Activated naive CD4-positive, alpha-beta T cell (primary cell): ENCODE results near the gene PTPRS.
A peak's percentile ranks its signal among the peaks of the same experiment; 100 is the strongest.
"Not testable (repeated sequence)": the region's sequence is repeated elsewhere in the genome, so short reads cannot be mapped to it uniquely, and the experiment has no call there.

Source experiments
- DNase-seq, 4 experiments: peaks; one replicate each; lab custom pipeline; 2025; lab: John Stamatoyannopoulos, UW

PTPRS gene

GRCh38 chr19:5333581-5334365 is 6.8 kb downstream of the PTPRS start:
- no peak for DNase-seq

- DNase-seq = no peak
Observed at GRCh38 chr19:5332501-5332900, 8.1 kb downstream of the PTPRS start.

GRCh38 chr19:5331790-5332189 is 8.8 kb downstream of the PTPRS start:
- DNase-seq = no peak

DNA sequence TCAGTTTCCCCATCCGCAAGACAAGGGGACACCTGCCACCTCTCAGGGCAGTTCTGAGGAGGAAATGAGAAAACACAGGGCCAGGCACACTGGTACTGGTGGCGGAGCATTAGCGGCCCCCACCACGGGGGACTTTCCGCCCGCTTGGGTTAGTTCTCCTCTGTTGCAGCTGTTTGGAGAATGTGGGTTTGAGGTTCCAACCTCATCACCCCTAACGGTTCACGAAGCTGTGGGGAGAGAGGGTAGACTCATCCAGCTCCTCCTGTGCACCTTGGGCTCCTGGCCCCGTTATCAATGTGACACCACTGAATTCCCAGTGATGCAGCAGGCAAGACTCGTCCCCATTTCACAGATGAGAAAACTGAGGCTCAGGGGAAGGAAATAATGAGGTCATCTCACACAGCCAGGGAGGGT is 10.3 kb downstream of the PTPRS start:
- no peak for DNase-seq

GRCh38 chr19:5329141-5329540 is 11.5 kb downstream of the PTPRS start:
- DNase-seq = no peak

GRCh38 chr19:5328407-5328806 is 12.2 kb downstream of the PTPRS start:
- DNase-seq = not testable (repeated sequence)

GRCh38 chr19:5326986-5327623 is 13.5 kb downstream of the PTPRS start:
- DNase-seq = no peak

DNA sequence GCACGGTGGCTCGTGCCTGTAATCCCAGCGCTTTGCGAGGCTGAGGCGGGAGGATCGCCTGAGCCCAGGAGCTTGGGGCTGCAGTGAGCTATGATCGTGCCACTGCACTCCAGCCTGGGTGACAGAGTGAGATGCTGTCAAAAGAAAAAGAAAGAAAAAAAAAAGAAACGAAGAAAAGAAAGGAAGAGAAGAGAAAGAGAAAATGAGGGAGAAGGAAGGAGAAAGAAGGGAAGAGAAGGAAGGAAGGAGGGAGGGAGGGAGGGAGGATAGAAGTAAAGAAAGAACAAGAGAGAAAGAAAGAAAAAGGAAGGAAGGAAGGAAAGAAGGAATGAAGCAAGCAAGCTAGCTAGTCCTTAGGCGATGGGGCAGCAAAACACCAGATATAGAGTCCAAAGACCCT is 14.1 kb downstream of the PTPRS start:
- DNase-seq = no peak

GRCh38 chr19:5324947-5325346 is 15.7 kb downstream of the PTPRS start:
- DNase-seq = no peak

DNA sequence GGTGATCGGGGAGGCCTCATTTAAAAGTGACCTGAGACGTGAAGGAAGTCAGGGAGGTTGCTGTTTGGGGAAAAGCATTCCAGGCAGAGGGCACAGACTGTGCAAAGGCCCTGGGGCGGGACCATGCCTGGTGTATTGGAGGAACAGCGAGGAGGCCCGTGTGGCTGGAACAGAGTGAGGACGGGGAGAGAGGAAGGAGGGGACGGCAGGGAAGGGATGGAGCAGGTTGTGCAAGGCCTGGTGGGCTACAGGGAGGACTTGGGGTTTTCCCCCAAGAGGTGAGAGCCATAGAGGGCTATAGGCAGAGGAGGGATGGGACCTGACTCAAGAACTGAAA is 17.2 kb downstream of the PTPRS start:
- no peak for DNase-seq

DNA sequence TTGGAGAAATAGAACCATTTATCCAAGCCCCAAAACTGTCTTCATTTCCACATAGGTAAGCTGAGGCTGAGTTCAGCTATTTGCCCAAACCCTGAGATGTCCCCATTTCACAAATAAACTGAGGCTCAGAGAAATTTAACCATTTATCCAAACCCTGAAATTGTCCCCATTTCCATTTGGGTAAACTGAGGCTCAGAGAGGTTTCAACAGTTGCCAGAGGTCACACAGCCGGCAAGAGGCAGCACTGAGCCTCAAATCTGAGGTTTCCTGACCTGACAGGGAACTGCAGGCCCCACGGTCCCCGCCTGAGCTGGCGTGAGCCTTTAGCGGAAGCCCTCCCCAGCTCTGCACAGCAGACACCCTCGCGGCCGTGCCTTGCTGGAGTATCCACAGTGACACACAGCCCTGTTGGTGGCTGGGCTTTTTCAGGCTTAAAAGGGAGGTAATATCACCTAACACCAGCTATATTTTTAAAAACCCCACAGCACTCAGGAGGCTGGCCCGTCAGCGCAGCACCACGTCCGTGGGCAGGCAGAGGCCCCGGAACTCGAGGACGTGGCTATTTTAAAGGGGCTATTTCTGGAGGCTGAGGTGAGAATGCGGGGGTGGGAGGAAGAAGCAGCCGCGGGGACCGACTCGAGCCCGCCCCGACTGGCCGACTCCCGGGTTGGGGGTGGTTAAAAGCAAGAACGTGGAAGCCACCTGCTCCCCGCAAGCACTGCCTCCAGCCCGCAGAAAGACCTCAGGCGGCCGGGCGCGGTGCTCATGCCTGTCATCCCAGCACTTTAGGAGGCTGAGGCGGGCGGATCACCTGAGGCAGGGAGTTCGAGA is 18.5 kb downstream of the PTPRS start:
- peak in 2 of 4 experiments; percentile 11 for DNase-seq

DNA sequence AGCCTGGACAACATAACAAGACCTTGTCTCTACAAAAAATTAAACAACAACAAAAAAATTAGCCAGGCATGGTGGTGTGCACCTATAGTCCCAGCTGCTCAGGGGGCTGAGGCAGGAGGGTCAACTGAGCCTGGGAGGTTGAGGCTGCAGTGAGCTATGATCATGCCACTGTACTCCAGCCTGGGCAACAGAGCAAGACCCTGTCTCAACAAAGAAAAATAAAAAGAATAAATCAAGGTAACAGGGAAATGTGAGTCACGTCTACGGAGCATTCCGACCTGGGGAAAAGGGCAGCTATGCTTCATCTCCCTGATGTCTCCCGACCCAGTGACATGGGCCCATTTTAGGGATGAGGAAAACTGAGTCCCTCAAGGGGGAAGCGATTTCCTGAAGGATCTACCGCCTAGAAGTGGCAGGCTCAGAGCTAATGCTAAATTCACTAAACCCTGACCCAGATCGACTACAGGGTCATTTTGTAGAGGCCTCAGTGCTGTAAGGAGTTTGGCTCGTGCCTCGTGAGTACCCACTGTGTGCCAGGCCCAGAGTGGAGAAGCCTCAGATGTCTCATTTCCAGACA is 19.5 kb downstream of the PTPRS start:
- no peak for DNase-seq

GRCh38 chr19:5319516-5319915 is 21.1 kb downstream of the PTPRS start:
- DNase-seq = no peak

DNA sequence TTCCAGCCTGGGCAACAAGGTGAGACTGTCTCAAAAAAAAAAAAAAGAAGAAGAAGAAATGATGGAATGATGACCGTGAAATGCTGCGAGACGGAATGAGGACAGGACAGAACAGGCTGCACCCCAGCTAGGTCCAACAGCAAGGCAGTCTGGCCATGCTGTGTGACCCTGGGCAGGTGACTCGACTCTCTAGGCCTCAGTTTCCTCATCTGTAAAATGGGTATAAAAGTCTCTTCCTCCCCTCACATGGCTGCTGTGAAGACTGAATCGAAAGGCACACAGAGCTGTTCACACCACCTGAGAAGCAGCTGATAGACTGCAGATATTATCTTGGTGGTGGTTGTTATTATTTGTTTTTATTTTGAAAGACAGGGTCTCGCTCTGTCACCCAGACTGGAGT is 22.3 kb downstream of the PTPRS start:
- DNase-seq = no peak

GRCh38 chr19:5317321-5317720 is 23.3 kb downstream of the PTPRS start:
- no peak for DNase-seq

GRCh38 chr19:5316138-5316537 is 24.5 kb downstream of the PTPRS start:
- no peak for DNase-seq

DNA sequence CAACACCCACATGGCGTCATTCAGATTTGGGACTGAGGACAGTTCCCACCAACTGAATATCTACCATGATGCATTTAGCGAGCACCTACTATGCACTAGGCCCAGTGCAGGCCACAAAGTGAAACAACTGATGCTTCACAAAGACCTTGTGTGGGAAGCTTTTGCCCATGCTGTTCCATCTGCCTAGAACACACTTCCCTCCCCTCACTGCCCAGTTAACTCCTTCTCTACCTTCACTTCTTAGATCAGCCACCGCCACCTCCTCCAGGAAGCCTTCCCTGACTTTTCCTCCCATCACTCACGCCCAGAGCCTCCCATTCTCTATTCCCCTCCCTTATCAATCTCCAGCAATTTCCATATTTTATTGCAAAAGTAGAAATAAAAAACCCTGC is 25.7 kb downstream of the PTPRS start:
- no peak for DNase-seq

DNA sequence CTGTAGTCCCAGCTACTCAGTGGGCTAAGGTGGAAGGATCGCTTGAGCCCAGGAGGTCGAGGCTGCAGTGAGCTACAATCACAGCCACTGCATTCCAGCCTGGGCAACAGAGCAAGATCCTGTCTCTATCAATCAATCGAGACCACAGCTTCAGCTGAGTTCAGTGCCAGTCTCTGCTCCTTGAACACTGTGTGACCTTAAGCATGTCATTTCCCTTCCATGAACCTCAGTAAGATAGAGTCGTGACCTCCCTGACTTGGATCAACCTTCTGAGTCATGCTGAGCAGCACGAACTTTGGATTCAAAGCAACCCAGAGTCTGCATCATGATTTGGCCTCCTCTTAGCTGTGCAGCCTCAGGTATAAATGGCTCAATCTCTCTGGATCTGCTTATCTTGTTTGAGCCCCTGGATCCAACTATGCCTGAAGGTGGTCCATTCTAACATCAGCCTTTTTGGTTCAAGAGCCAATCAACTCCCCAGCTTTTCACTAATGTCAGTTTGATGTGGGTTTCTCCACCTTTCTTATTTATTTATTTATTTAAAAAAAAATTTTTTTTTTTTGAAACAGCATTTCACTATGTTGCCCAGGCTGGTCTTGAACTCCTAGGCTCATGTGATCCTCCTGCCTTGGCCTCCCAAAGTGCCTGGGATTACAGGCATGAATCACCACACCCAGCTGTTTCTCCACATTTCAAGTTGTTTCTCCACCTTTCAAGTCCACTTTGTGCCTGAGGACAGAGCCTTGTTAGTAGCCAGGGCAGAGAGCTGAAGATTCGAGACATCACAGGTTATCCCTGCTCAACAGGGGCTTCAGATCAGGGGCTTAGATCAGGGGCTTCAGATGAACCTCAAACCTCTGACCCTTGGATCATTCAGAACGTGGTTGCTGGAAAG is 26.4 kb downstream of the PTPRS start:
- DNase-seq = no peak

- DNase-seq = no peak
Observed at GRCh38 chr19:5313307-5313706, 27.3 kb downstream of the PTPRS start.

DNA sequence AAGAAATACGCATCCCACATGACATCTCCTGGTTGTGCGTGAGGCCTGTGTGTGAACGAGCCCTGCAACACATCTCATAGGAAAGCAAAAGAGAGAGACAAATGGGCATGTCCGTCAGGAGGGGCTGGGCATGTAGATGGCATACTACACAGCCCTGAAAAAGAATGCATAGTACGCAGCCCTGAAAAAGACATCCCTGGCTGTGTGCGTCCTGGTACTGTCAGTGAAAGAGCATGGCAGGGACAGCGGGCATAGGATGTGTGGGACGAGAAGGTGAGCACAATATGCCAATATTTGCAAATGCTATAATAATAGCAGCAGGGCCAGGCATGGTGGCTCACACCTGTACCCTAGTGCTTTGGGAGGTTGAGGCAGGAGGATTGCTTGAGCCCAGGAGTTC is 28.6 kb downstream of the PTPRS start:
- no peak for DNase-seq

DNA sequence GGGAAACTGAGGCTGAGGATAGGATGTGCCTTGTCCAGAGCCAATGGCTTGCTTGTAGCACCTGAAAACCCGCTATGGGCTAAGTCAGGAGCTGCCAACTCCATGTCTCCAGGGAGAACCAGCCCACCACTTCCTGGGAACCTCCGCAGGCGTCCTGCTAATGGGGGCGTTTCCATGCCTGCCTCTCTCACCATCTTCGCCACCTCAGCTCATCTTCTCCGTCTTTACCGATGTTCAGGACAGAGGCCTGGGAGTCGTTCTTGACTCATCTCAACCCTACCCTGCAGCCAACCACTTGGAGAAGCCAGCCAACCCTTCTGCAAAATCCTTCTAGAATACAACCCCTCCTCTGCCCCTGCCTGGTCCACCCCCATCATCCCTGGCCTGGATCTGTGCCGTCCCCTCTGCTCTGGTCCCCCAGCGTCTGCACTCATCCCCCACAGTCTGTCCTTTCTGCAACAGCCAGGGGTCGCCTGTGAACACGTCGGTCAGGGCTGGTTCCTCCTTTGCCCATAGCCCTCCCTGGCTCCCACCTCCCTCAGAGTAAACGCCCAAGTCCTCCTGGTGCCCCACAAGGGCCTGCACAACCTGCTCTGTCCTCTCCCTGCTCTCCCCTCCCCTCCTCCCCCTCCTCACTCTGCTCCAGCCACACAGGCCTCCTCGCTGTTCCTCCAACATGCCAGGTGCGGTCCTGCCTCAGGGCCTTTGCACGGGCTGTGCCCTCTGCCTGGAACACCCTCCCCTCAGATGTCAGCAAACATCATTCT is 31.0 kb downstream of the PTPRS start:
- DNase-seq = no peak
